Adrenal gland (tissue), 12 donors: Measurements from ENCODE around the gene FAR2. TPM values are rescaled to one million over a fixed set of nuclear protein-coding genes. Genes with fewer than 3 reads are reported as not detected.
"Not testable (repeated sequence)": the region's sequence is repeated elsewhere in the genome, so short reads cannot be mapped to it uniquely, and the experiment has no call there.

Experiments used
- DNase-seq, 7 donors: peaks; one replicate each; pipeline ENCODE4 v3.0.0-alpha.2; 2019 to 2020
- H3K27ac ChIP-seq, 5 donors: fragments of 200-600 bp; sonication (generic) in 4 of 5; 1 replicate in 3 of 5; 2 replicates in 2 of 5; pipeline versions ENCODE4 v1.5.1 to v1.8.0; 2016 to 2020; ENCODE audit warnings: mild to moderate bottlenecking in 1 of 5
- H3K27me3 ChIP-seq: fragments of 200-600 bp; 2 replicates; pipeline ENCODE4 v1.8.0; 2021
- H3K36me3 ChIP-seq, 2 donors: fragments of 200-600 bp; replicated peaks in 1 of 2; 1 replicate in 1 of 2; 2 replicates in 1 of 2; pipeline versions ENCODE4 v1.5.1 to v1.8.0; 2018 to 2022
- H3K4me1 ChIP-seq, 2 donors: fragments of 200-600 bp; replicated peaks in 1 of 2; 1 replicate in 1 of 2; 2 replicates in 1 of 2; pipeline versions ENCODE4 v1.5.1 to v1.8.0; 2018 to 2021
- H3K4me3 ChIP-seq, 4 donors: fragments of 200-600 bp; sonication (generic) in 3 of 4; one replicate each; pipeline ENCODE4 v1.5.1; 2016 to 2018
- H3K9me3 ChIP-seq, 3 donors: fragments of 200-600 bp; sonication (generic) in 1 of 3; replicated peaks in 1 of 3; 1 replicate in 2 of 3; 2 replicates in 1 of 3; pipeline versions ENCODE4 v1.5.1 to v1.8.0; 2016 to 2021
- CTCF ChIP-seq, 6 experiments: fragments of 450-650 bp in 4 of 6; fragments of 200-600 bp in 2 of 6; sonication (generic) in 1 of 6; IDR thresholded peaks; 1 replicate in 5 of 6; 2 replicates in 1 of 6; pipeline versions ENCODE4 v1.5.1 to v1.8.0; 2016 to 2021; ENCODE audit warnings: antibody characterized with exemption in 6 of 6, mild to moderate bottlenecking in 2 of 6, moderate library complexity in 1 of 6
- POLR2A ChIP-seq, 2 donors: fragments of 450-650 bp; IDR thresholded peaks; one replicate each; pipeline ENCODE4 v1.6.1; 2017; ENCODE audit warnings: antibody characterized with exemption in 2 of 2, mild to moderate bottlenecking in 2 of 2, moderate library complexity in 1 of 2
- WGBS, 4 donors: extraction: QIAGEN DNeasy Blood & Tissue Kit in 2 of 4; methylation state at CpG; one replicate each; pipeline versions ENCODE4 v1.1.5 to v1.1.7; 2013 to 2017; 5-methylcytosine and 5-hydroxymethylcytosine counted together
- intact Hi-C, 2 donors: fragments of 100-400 bp; cut with DNase I; formaldehyde crosslinking; loops; one replicate each; pipeline versions ENCODE4 v1.14.1 to v1.15.0; 2022 to 2023
- polyA plus RNA-seq, 3 donors: library from polyadenylated mRNA; stranded (reverse); fragments of 200-250 nt in 2 of 3; fragments of 350-450 nt in 1 of 3; fragmentation: Illumina TruSeq in 1 of 3; extraction: RNeasy Lipid Tissue Mini Kit (QIAGEN cat#74804) in 1 of 3; gene quantifications; one replicate each; pipeline ENCODE4 v1.2.3, GENCODE V29; 2013 to 2014
- total RNA-seq, 9 donors: library from RNA; depleted of rRNA in 4 of 9; stranded (reverse); fragments of >200 nt in 4 of 9; fragments of 120-200 nt in 1 of 9; fragmentation: NEBNext Ultra II Directional in 1 of 9; extraction: Animal tissue kit (Norgen Biotek cat#: 25700) in 1 of 9; gene quantifications; one replicate each; pipeline versions ENCODE4 v1.1.0 to v1.2.4, GENCODE V29; 2013 to 2023
- donor health status: healthy with polysubstance abuse.
- donor health status: Bipolar disorder and iron deficiency.
- donor health status: DM: yes; HTN: yes; CAD: no.
- donor health status: DM: no; HTN: no; CAD: no.
- donor health status: DM: no; HTN: no; CAD: no.
- donor health status: DM: yes; HTN: yes; CAD: no.

FAR2 gene
- total and polyA plus RNA-seq, 12 donors, result 1.9 to 10.3 (median 4.9) TPM

- TF ChIP-seq CTCF (IDR thresholded peaks at IDR 0.05) (no peak), POLR2A (IDR thresholded peaks at IDR 0.05) (no peak)
- peaks cover 0 to 5% of the 10 kb centered on the region in 2 donors for H3K36me3 ChIP-seq
- H3K4me3 ChIP-seq, result no peak overlapping the region
- DNase-seq, result no peak
- no peaks in the 10 kb centered on the region for H3K9me3 ChIP-seq
- intact Hi-C loops, result no loop called here
- peaks cover 5 to 13% of the 10 kb centered on the region in 2 donors for H3K4me1 ChIP-seq
- H3K27ac ChIP-seq, result no peak overlapping the region
- no peaks in the 10 kb centered on the region for H3K27me3 ChIP-seq
- WGBS, 4 donors, result 89 to 100% (median 98%) methylated on average over 2 of the region's 2 CpGs
These were observed 227.0 kb downstream of the FAR2 start for GRCh38 chr12:29376118-29376517.

- TF ChIP-seq CTCF (IDR thresholded peaks at IDR 0.05) (no peak), POLR2A (IDR thresholded peaks at IDR 0.05) (peak in 1 of 2 donors; percentile 78)
- Histone ChIP-seq H3K27me3 (no peaks in the 10 kb centered on the region), H3K36me3 (no peaks in the 10 kb centered on the region), H3K4me1 (peaks cover 5 to 13% of the 10 kb centered on the region in 2 donors), H3K27ac (peak within 1 kb of the TSS; percentile 55 to 92 (median 69)), H3K9me3 (no peaks in the 10 kb centered on the region), H3K4me3 (peak within 1 kb of the TSS; percentile 38 to 90 (median 48))
- intact Hi-C loops, result no loop called here
- DNase-seq, result peak; percentile 94 to 98 (median 95)
- WGBS, 4 donors, result 0% methylated on average over 40 to 55 of the region's 55 CpGs
These were observed 231.8 kb downstream of the FAR2 start, which contains the start of gene ERGIC2 for GRCh38 chr12:29380536-29381523. ERGIC2 (minus strand) TSS chr12:29381172; CDS start chr12:29371633, 9,539 bp downstream.

GRCh38 chr12:29382251-29382650, 233.2 kb downstream of the FAR2 start:
- H3K9me3 ChIP-seq, result no peaks in the 10 kb centered on the region
- H3K4me3 ChIP-seq, result no peak overlapping the region
- H3K27me3 ChIP-seq, result no peaks in the 10 kb centered on the region
- H3K4me1 ChIP-seq, result peaks cover 5 to 13% of the 10 kb centered on the region in 2 donors
- no peak overlapping the region for H3K27ac ChIP-seq
- H3K36me3 ChIP-seq, result no peaks in the 10 kb centered on the region
- 91 to 100% (median 96%) methylated on average over 2 of the region's 2 CpGs for WGBS, 4 donors
- TF ChIP-seq CTCF (IDR thresholded peaks at IDR 0.05) (no peak), POLR2A (IDR thresholded peaks at IDR 0.05) (no peak)
- intact Hi-C loops, result no loop called here
- no peak for DNase-seq

- WGBS, 4 donors, result 89 to 92% (median 90%) methylated on average over 17 of the region's 17 CpGs
- H3K27ac ChIP-seq, intact Hi-C loops, H3K4me1 ChIP-seq, H3K36me3 ChIP-seq, H3K27me3 ChIP-seq, H3K4me3 ChIP-seq, H3K9me3 ChIP-seq, DNase-seq: not testable (repeated sequence)
These were observed 236.1 kb downstream of the FAR2 start for GRCh38 chr12:29385194-29385593.

Other genes starting within 250 kb of the FAR2 start
- 10 to 100 TPM; 17.9 to 89.2 (median 62.1) TPM for gene ERGIC2, start 231.9 kb downstream of the FAR2 start, total RNA-seq
- 100 to 1,000 TPM in 1 of 3 donors, 10 to 100 TPM in 2; 18.6 to 134 (median 19.9) TPM for gene ERGIC2, start 231.9 kb downstream of the FAR2 start, polyA plus RNA-seq